WTC11 (cell line): Measurements from ENCODE around the gene PCGF1. TPM values are rescaled to one million over a fixed set of nuclear protein-coding genes. Genes with fewer than 3 reads are reported as not detected.
A peak's percentile ranks its signal among the peaks of the same experiment; 100 is the strongest.

ENCODE experiments used
- AFF4 ChIP-seq: sonication (generic); formaldehyde crosslinking; IDR thresholded peaks from 2 replicates; pipeline ENCODE4 v1.8.1; 2023; ENCODE audit warnings: mild to moderate bottlenecking, missing genetic modification reagents, borderline replicate concordance
- ARID4B ChIP-seq: sonication (generic); formaldehyde crosslinking; IDR thresholded peaks from 2 replicates; pipeline ENCODE4 v1.8.0; 2023; ENCODE audit warnings: missing genetic modification reagents, mild to moderate bottlenecking, borderline replicate concordance
- ATF1 ChIP-seq: sonication (generic); formaldehyde crosslinking; IDR thresholded peaks from 2 replicates; pipeline ENCODE4 v1.8.1; 2023; ENCODE audit warnings: mild to moderate bottlenecking, moderate library complexity, missing genetic modification reagents
- ATF6 ChIP-seq: sonication (generic); formaldehyde crosslinking; IDR thresholded peaks from 2 replicates; pipeline ENCODE4 v1.8.1; 2023; ENCODE audit warnings: mild to moderate bottlenecking, missing genetic modification reagents
- CBFB ChIP-seq: sonication (generic); formaldehyde crosslinking; IDR thresholded peaks from 2 replicates; pipeline ENCODE4 v1.8.1; 2022; ENCODE audit warnings: mild to moderate bottlenecking, low read depth, missing genetic modification reagents
- CREB1 ChIP-seq: sonication (generic); formaldehyde crosslinking; IDR thresholded peaks from 2 replicates; pipeline ENCODE4 v1.8.0; 2023; ENCODE audit warnings: mild to moderate bottlenecking, missing genetic modification reagents
- CTCF ChIP-seq: fragments of 200-600 bp; IDR thresholded peaks from 2 replicates; pipeline ENCODE4 v1.8.0; 2022; ENCODE audit warnings: antibody characterized with exemption
- E2F1 ChIP-seq: sonication (generic); formaldehyde crosslinking; IDR thresholded peaks from 2 replicates; pipeline ENCODE4 v1.8.0; 2022; ENCODE audit warnings: mild to moderate bottlenecking, missing genetic modification reagents
- E2F4 ChIP-seq: sonication (generic); formaldehyde crosslinking; IDR thresholded peaks from 2 replicates; pipeline ENCODE4 v1.8.1; 2022; ENCODE audit warnings: low read depth, mild to moderate bottlenecking, moderate library complexity, missing genetic modification reagents, borderline replicate concordance
- ESRRA ChIP-seq: sonication (generic); formaldehyde crosslinking; IDR thresholded peaks from 2 replicates; pipeline ENCODE4 v1.8.1; 2022; ENCODE audit warnings: mild to moderate bottlenecking, missing genetic modification reagents, borderline replicate concordance
- GTF2I ChIP-seq: fragments of 250-450 bp; sonication (Bioruptor Pico); conservative IDR thresholded peaks from 2 replicates; pipeline ENCODE4 v1.4.0; 2021; ENCODE audit warnings: mild to moderate bottlenecking
- IRF1 ChIP-seq: sonication (generic); formaldehyde crosslinking; IDR thresholded peaks from 2 replicates; pipeline ENCODE4 v1.8.0; 2023; ENCODE audit warnings: missing genetic modification reagents
- KAT7 ChIP-seq: sonication (generic); formaldehyde crosslinking; IDR thresholded peaks from 2 replicates; pipeline ENCODE4 v1.8.1; 2023; ENCODE audit warnings: missing genetic modification reagents, mild to moderate bottlenecking, borderline replicate concordance
- MYBL2 ChIP-seq: sonication (generic); formaldehyde crosslinking; IDR thresholded peaks from 2 replicates; pipeline ENCODE4 v1.8.1; 2023; ENCODE audit warnings: mild to moderate bottlenecking, moderate library complexity, missing genetic modification reagents
- NFATC4 ChIP-seq: fragments of 250-450 bp; sonication (Bioruptor Pico); IDR thresholded peaks from 2 replicates; pipeline ENCODE4 v1.9.0; 2021; ENCODE audit warnings: mild to moderate bottlenecking
- NFYB ChIP-seq: sonication (generic); formaldehyde crosslinking; conservative IDR thresholded peaks from 2 replicates; pipeline ENCODE4 v1.8.0; 2022; ENCODE audit warnings: low read depth, missing genetic modification reagents
- NR3C1 ChIP-seq: sonication (generic); formaldehyde crosslinking; conservative IDR thresholded peaks from 2 replicates; pipeline ENCODE4 v1.8.1; 2023; ENCODE audit warnings: low read depth, mild to moderate bottlenecking, missing genetic modification reagents
- PRRX2 ChIP-seq: fragments of 250-450 bp; sonication (Bioruptor Pico); IDR thresholded peaks from 2 replicates; pipeline ENCODE4 v1.8.0; 2021; ENCODE audit warnings: mild to moderate bottlenecking
- STAT6 ChIP-seq: sonication (generic); formaldehyde crosslinking; conservative IDR thresholded peaks from 2 replicates; pipeline ENCODE4 v1.8.1; 2023; ENCODE audit warnings: mild to moderate bottlenecking, low read depth, missing genetic modification reagents, moderate library complexity
- ZNF219 ChIP-seq: sonication (generic); formaldehyde crosslinking; IDR thresholded peaks from 2 replicates; pipeline ENCODE4 v1.8.0; 2023; ENCODE audit warnings: missing genetic modification reagents, mild to moderate bottlenecking, borderline replicate concordance
- total RNA-seq: library from RNA; stranded (reverse); gene quantifications from 3 replicates; pipeline ENCODE4 v1.2.3, GENCODE V29; 2021

Gene PCGF1
- total RNA-seq, 1 experiment from 2014 or later: 15.7 TPM

GRCh38 chr2:74497777-74498499, 9.6 kb downstream of the PCGF1 start (continued):
- TF ChIP-seq E2F4 (CRISPR knock-in tag) (0 out of 2 replicates have a peak, but pooled peaks have one; percentile 36), KAT7 (CRISPR knock-in tag) (no peak), ATF6 (no peak), ESRRA (CRISPR knock-in tag) (no peak), NFATC4 (no peak), MYBL2 (CRISPR knock-in tag) (peak; percentile 64; the same call in 1 of the 2 replicates), CBFB (CRISPR knock-in tag) (no peak), NR3C1 (CRISPR knock-in tag) (no peak), CTCF (no peak), E2F1 (CRISPR knock-in tag) (no peak), PRRX2 (CRISPR knock-in tag) (no peak), AFF4 (CRISPR knock-in tag) (peak; percentile 86; the same call in 1 of the 2 replicates), CREB1 (CRISPR knock-in tag) (no peak), ATF1 (CRISPR knock-in tag) (no peak), NFYB (CRISPR knock-in tag) (no peak), GTF2I (CRISPR knock-in tag) (no peak), ARID4B (peak; percentile 66; the same call in 1 of the 2 replicates), STAT6 (CRISPR knock-in tag) (no peak), IRF1 (CRISPR knock-in tag) (0 out of 2 replicates have a peak, but pooled peaks have one; percentile 56), ZNF219 (CRISPR knock-in tag) (no peak)
